ENCODE measurements around the gene DMBX1. TPM values are rescaled to one million over a fixed set of nuclear protein-coding genes. Genes with fewer than 3 reads are reported as not detected.

DMBX1 gene
- total and polyA plus RNA-seq, 9 of the 15 experiments (the other 6 are each of a cell fraction or from before 2014, with no cell fraction given): 0.25 to 4.3 (median 1.0) TPM

DNA sequence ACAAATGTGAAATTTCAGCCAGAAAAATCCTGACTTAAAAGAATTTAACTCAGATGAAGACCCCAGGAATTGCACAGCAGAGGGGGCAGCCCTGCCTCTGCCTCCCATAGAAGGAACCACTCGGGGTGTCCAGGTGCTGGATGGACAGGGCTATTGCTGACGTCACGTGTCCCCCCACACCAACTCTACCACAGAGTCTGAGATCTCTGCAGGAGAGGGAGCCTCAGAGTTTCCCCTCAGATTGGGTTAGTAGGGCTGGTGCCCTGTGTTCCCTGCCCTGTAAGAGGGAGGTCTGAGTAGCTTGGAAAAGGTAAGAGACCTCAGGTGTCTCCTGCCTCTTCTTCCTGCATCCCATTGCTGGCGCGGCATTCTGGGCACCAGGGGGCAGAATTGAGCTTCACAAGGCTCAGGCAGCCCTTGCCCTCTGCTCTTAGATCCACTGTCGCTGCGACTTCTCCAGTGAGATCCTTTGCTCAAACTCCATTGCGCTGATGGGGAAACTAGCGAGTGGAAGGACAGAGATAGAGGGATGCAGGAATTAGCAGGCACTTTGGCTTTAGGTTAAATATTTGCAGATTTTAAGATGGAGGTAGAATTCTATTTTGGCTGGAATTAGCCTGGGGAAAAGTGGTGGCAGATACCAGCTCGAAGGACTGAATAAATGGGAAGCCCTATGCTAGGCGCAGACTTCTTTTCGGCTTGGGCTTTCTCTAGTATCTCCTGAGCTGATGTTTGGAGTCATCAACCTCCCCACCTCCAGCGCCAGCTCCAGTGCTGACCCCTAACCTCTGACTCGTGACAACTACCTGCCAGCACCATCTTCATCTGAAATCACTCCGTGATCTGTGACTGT is 42.8 kb upstream of the DMBX1 start:
- no peaks in the 10 kb centered on the region for H3K36me3 ChIP-seq (ENCODE audit: control insufficient read depth, insufficient read depth, low read length)
- peak; percentile 84 for FAIRE-seq
- no peaks in the 10 kb centered on the region for H3K9me1 ChIP-seq (ENCODE audit: control insufficient read depth, insufficient read depth, low read length)
- H3K27me3 ChIP-seq (ENCODE audit: control insufficient read depth in 2 of 2, insufficient read depth in 2 of 2, low read length in 2 of 2): no peaks in the 10 kb centered on the region
- H3K79me2 ChIP-seq (ENCODE audit: control insufficient read depth, insufficient read depth, low read length): no peaks in the 10 kb centered on the region
- CTCF ChIA-PET (ENCODE audit: low intra/inter-chr PET ratio): interaction anchor here (0.7 to 7.9 kb wide), 6 partner anchors 26 to 102 kb away, joined by 3 to 144 read pairs (median 10); a partner anchor contains a TSS
- H3K27ac ChIP-seq (ENCODE audit: extremely low read depth, low read depth, low read length): no peak overlapping the region
- H2AFZ ChIP-seq (ENCODE audit: low read depth, low read length): peak overlapping the region; percentile 7; the same call in 1 of the 2 replicates
- BruUV-seq (replicated peaks): no TSS peak
- no peak overlapping the region for H3K9ac ChIP-seq (ENCODE audit: insufficient read depth in 1 of 2, low read depth in 2 of 2, low read length in 2 of 2)
- no peak overlapping the region for H3K4me3 ChIP-seq
- in situ Hi-C loops (cut with MboI) (loop anchor here (5.0 kb wide), 2 partner anchors 80 to 280 kb away; no protein-coding TSS in a partner anchor), intact Hi-C loops (cut with micrococcal nuclease) (loop anchor here (1.0 kb wide), 2 partner anchors 30 to 81 kb away; no protein-coding TSS in a partner anchor)
- peak; percentile 77 to 89 (median 79) for DNase-seq (ENCODE audit: extremely low read depth in 1 of 4, low spot score in 3 of 4)
- H4K20me1 ChIP-seq (replicated peaks; ENCODE audit: control insufficient read depth, insufficient read depth, low read length): 0 out of 2 replicates have a peak, but pooled peaks cover 3% of the 10 kb centered on the region
- 27% methylated on average over 15 of the region's 15 CpGs for WGBS (ENCODE audit: insufficient coverage, low coverage, missing lambda C conversion rate)
- peak; percentile 60 for ATAC-seq
- peaks cover 29 to 48% of the 10 kb centered on the region in 2 experiments for H3K4me1 ChIP-seq (replicated peaks in 1 of 2; ENCODE audit: control insufficient read depth in 2 of 2, insufficient read depth in 2 of 2, low read length in 2 of 2)
- H3K9me3 ChIP-seq (replicated peaks; ENCODE audit: control insufficient read depth, insufficient read depth, low read depth, low read length): no peaks in the 10 kb centered on the region
- H3K4me2 ChIP-seq (ENCODE audit: insufficient read depth, low read length): no peak overlapping the region
- POLR2A ChIA-PET: interaction anchor here (0.6 to 1.3 kb wide), 10 partner anchors 9 to 503 kb away, joined by 3 to 6 read pairs (median 4); partner anchors contain the start of gene MKNK1
- peak; percentile 33; the same call in 1 of the 2 replicates for TF ChIP-seq MYC (IDR thresholded peaks at IDR 0.05; ENCODE audit: low read depth, low read length)
- no peak for TF ChIP-seq MYC (CRISPR knock-in tag; IDR thresholded peaks at IDR 0.05; ENCODE audit: borderline replicate concordance, low read depth)
- TF ChIP-seq SIN3A (IDR thresholded peaks at IDR 0.05; ENCODE audit: borderline replicate concordance in 2 of 2, control insufficient read depth in 1 of 2, low read depth in 2 of 2, low read length in 2 of 2): no peak
- TF ChIP-seq ZNF79 (CRISPR knock-in tag; IDR thresholded peaks at IDR 0.05; ENCODE audit: low read depth): no peak
- no peak for TF ChIP-seq RERE (CRISPR knock-in tag; IDR thresholded peaks at IDR 0.05; ENCODE audit: borderline replicate concordance)
- no peak for TF ChIP-seq ZNF253 (CRISPR knock-in tag; conservative IDR thresholded peaks at IDR 0.05)
- TF ChIP-seq POLR2H (tag; IDR thresholded peaks at IDR 0.05; ENCODE audit: low read depth): no peak
- no peak for TF ChIP-seq RREB1 (CRISPR knock-in tag; IDR thresholded peaks at IDR 0.05)
